IgD-negative memory B cell (primary cell): ENCODE data around the gene BRD3OS. TPM values are rescaled to one million over a fixed set of nuclear protein-coding genes. Genes with fewer than 3 reads are reported as not detected.
A peak's percentile ranks its signal among the peaks of the same experiment; 100 is the strongest.

Experiments
- H3K27ac Mint-ChIP-seq, 3 donors: one replicate each; pipeline ENCODE4 v1.8.0; 2020 to 2022; ENCODE audit warnings: mild to moderate bottlenecking in 3 of 3, mixed read lengths in 3 of 3, moderate library complexity in 1 of 3
- H3K27me3 Mint-ChIP-seq: one replicate; pipeline ENCODE4 v1.8.0; 2021; ENCODE audit warnings: mixed read lengths
- H3K36me3 Mint-ChIP-seq: one replicate; pipeline ENCODE4 v1.8.0; 2020; ENCODE audit warnings: mild to moderate bottlenecking, mixed read lengths
- H3K4me1 Mint-ChIP-seq, 3 donors: one replicate each; pipeline ENCODE4 v1.8.0; 2020 to 2022; ENCODE audit warnings: mixed read lengths in 3 of 3, mild to moderate bottlenecking in 1 of 3
- H3K4me3 Mint-ChIP-seq, 4 donors: one replicate each; pipeline ENCODE4 v1.8.0; 2020 to 2022; ENCODE audit warnings: mild to moderate bottlenecking in 4 of 4, mixed read lengths in 4 of 4, moderate library complexity in 3 of 4
- H3K9me3 Mint-ChIP-seq, 3 donors: one replicate each; pipeline ENCODE4 v1.8.0; 2020 to 2021; ENCODE audit warnings: mixed read lengths in 3 of 3, mild to moderate bottlenecking in 1 of 3
- polyA plus RNA-seq: library from polyadenylated mRNA; unstranded; fragments of 300-500 nt; fragmentation: Illumina TruSeq; gene quantifications from one replicate; pipeline ENCODE4 v1.2.3, GENCODE V29; 2021

BRD3OS gene
- polyA plus RNA-seq, 1 donor from 2014 or later, result 26.5 TPM

DNA sequence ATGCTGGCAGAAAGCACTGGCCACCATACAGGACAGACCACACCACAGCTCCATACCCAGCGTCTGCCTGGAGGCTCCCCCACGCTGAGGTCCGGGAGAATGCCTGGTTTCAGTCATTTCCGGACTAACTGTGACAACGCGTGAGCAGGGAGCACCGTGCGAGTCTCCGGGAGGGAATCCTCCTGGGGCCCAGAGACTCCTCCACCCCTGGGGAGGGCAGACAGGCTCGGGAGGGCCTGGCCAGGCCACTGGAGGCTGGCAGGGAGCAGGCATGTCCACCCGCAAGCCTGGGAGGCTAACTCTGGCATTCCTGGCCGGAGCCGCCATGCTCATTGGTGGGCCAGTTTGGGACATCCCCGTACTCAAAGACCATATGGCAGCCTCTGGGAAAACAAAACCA lies 6.5 kb downstream of the BRD3OS start:
- Mint-ChIP-seq H3K27ac (no peak overlapping the region), H3K4me3 (no peak overlapping the region), H3K27me3 (no peaks in the 10 kb centered on the region), H3K4me1 (peaks cover 0 to 4% (median 0%) of the 10 kb centered on the region in 3 donors), H3K36me3 (peaks cover 4% of the 10 kb centered on the region), H3K9me3 (no peaks in the 10 kb centered on the region)

DNA sequence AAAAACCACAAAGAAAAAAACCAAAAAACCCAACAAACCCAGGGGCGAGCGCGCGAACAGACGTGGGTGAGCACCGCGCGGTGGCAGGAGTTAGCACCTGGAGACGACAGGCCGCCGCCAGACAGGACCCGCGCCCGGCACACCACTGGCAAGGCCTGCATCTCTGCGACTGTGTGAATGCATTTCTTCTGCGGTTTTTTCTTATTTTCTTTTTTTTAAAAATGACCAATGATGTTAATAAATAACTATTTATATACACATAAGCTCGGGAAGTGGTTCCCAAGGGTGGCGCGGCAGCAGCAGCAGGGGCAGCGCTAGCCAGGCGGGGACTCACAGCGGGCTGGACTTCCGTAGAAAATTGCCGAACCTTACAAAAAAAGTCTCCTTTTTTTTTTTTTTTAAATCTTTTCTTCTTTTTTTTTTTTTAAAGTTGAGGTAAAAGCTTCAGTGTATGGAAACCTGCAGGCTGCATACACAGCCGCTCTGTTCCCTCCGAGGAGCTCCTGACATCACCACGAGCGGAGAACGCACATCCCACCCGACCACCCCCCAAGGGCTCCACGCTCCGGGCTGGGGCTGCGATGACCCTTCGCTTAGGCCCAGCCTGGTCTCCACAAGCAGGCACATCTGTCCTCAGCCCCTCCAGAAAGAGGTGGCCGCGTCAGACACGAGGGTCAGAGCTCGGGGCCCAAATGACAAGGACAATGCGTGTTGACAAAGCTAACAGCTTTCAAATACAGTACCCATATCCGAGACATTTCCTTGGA lies 7.4 kb downstream of the BRD3OS start:
- Mint-ChIP-seq H3K27me3 (no peaks in the 10 kb centered on the region), H3K36me3 (peaks cover 4% of the 10 kb centered on the region), H3K9me3 (no peaks in the 10 kb centered on the region), H3K4me3 (no peak overlapping the region), H3K4me1 (no peaks in the 10 kb centered on the region), H3K27ac (no peak overlapping the region)

DNA sequence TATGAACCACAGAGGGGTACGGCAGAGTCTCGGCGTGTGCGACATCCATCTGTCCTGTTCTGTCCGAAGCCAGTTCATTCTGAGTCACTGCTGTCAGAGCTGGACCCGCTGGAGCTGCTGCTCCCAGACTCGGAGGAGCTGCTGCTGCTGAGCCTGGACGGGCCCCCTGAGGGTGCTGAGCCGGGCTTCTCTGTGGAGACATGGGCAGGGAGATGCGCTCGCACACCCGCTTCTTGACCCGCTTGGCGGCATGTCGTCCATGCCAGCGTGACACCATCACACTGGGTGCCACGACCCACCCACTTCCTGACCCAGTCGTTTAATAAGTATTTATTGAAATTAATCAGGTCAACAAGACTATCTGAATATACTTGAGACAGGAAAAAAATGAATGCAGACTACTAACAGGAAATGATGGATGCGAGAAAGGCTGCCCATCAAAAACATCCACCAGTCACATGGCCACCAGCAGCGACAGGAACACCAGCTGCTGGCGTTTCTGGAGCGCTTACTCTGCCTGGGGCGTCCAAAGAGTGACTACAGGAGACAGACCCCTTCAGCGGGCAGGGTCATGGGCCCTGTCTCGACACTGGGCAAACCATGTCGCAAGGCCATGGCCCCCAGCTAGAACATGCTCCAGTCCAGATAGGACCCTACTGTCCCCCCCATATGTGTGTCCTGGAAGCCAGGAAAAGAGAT lies 8.4 kb downstream of the BRD3OS start:
- no peaks in the 10 kb centered on the region for H3K4me1 Mint-ChIP-seq
- no peaks in the 10 kb centered on the region for H3K9me3 Mint-ChIP-seq
- peaks cover 4% of the 10 kb centered on the region for H3K36me3 Mint-ChIP-seq
- H3K27me3 Mint-ChIP-seq, result no peaks in the 10 kb centered on the region
- no peak overlapping the region for H3K4me3 Mint-ChIP-seq
- H3K27ac Mint-ChIP-seq, result peak overlapping the region in 2 of 3 donors; percentile 18 to 71

DNA sequence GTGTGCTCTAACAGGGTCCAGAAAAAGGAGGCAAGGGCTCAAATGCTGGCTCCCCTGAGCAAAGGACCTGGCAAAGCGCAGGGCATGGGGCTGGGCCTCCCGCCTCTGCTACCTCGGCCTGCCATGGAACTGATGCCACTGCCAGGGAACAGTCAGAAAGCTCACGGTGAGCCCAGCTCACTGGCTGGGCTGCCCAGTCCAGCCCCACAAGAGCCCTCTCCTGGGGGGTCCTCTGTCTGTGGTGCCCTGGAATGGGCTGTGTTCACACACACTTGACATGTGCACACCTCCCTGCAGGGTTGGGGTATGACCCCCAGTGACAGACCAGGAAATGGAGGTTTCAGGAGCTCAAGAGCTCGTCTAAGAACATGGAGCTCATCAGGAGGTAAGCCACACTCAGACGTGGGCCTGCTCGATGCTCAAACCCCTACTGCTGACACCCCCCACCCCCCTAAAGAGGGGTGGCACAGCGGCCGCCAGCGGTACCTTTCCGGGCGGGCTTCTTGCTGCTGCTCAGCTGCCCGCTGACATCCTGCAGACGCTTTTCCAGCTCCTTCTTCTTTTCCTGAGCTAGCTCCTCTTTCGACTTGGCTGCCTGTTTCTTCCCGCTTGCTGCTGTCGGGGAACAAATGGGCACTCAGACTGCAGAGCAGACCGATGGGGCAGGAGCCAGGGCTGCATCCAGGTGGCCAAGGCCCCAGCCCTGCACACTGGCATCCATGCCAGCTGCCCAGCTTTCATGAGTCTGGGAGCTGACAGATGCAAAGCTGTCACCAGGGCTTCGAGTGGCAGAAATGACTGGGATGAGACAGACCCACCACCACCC lies 9.1 kb downstream of the BRD3OS start:
- peaks cover 9% of the 10 kb centered on the region for H3K36me3 Mint-ChIP-seq
- H3K27ac Mint-ChIP-seq, result no peak overlapping the region
- H3K4me3 Mint-ChIP-seq, result no peak overlapping the region
- no peaks in the 10 kb centered on the region for H3K27me3 Mint-ChIP-seq
- peaks cover 0 to 7% (median 5%) of the 10 kb centered on the region in 3 donors for H3K9me3 Mint-ChIP-seq
- no peaks in the 10 kb centered on the region for H3K4me1 Mint-ChIP-seq

DNA sequence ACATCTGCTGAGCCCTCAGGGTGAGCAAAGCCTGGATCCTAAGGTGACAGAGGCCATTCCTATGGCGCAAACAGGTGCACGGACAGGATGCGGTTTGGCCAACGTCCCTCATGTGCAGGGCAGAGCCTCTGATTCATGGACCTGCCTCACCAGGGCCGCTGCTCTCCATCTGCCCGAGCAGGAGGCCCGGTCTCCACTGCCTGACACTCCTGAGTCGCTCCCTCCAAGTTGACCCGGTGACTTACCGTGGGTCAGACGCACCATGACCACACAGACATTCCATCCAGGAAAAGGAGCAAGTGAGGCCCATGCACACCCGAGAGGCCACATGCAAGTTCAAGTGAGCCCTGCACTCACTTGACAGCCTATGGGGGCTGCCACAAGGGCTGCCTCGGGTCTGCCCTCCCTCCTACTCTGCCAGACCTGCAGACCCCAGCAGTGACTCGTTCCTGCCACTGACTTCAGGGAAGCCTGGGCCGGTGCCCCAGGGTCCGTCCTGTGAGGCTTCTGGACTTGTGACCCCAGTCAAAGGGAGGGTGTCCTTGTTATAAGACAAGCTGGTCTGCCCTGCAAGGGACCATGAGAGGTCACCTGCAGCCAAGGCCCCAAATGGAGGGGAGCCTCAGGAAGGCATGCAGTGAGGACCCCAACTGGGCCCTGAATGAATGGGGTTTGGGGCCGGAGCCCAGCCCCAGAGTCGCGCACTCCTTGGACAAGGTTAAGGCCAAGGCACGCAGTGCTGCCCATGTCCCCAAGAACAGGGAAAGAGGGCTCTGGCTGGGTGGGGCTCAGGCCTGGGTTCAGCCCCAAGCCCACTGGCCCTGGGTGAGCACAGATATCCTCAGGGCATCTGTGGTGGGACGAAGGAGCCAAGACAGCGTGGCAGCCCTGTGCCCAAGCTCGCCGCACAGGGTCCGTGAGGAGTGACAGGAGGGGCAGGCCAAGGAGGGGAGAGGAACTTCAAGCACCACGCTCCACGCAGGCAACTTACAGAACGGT lies 10.1 kb downstream of the BRD3OS start:
- Mint-ChIP-seq H3K27ac (no peak overlapping the region), H3K36me3 (peaks cover 9% of the 10 kb centered on the region), H3K4me1 (no peaks in the 10 kb centered on the region)

DNA sequence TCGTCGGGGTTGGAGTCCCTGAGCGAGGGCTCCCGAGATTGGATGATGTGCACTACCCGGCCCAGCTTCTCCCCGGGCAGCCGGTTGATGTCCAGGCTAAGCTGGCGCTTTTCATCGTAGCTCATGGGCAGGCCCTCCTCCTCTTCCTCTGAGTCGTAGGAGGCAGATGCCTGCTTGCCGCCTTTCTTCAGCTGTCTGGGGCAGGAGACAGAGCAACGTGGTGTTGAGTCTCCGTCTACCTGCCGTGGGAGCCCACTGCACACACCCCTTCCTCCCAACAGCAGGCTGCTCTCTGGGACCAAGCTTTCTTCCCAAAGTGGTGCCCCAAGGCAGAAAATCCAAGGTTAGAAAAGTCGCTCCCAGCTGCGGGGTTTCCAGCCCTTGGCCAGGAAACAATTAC lies 10.8 kb downstream of the BRD3OS start:
- Mint-ChIP-seq H3K27ac (peak overlapping the region in 1 of 3 donors; percentile 57), H3K9me3 (peaks cover 0 to 9% (median 5%) of the 10 kb centered on the region in 3 donors), H3K27me3 (no peaks in the 10 kb centered on the region), H3K4me1 (no peaks in the 10 kb centered on the region), H3K36me3 (peaks cover 9% of the 10 kb centered on the region), H3K4me3 (no peak overlapping the region)

More for the DNA sequence above, 10.1 kb downstream of the BRD3OS start:
- Mint-ChIP-seq H3K27me3 (no peaks in the 10 kb centered on the region), H3K4me3 (no peak overlapping the region), H3K9me3 (peaks cover 0 to 9% (median 5%) of the 10 kb centered on the region in 3 donors)

DNA sequence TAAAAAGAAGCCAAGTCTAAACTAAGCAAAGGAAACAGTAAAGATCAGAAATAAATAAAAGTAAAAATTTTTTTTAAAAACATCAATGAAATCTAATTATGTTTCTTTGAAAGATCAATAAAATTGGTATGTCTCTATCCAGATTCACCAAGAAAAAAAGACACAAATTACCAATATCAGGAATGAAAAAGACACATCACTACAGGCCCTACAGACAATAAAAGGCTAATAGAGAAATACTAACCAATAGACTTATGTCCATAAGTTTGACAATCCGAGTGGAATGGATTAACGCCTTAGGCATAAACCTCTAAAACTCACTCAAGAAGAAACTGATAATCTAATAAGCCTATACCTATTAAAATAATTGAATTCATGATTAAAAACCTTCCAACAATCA lies 12.4 kb downstream of the BRD3OS start:
- Mint-ChIP-seq H3K36me3 (peaks cover 9% of the 10 kb centered on the region), H3K4me1 (no peaks in the 10 kb centered on the region), H3K4me3 (no peak overlapping the region), H3K9me3 (peaks cover 0 to 9% (median 5%) of the 10 kb centered on the region in 3 donors), H3K27me3 (no peaks in the 10 kb centered on the region), H3K27ac (no peak overlapping the region)

GRCh38 chr9:134039386-134040175 lies 14.3 kb downstream of the BRD3OS start:
- Mint-ChIP-seq H3K9me3 (peaks cover 0 to 9% (median 5%) of the 10 kb centered on the region in 3 donors), H3K27me3 (no peaks in the 10 kb centered on the region), H3K36me3 (peaks cover 6% of the 10 kb centered on the region), H3K4me3 (peak overlapping the region in 1 of 4 donors; percentile 57), H3K4me1 (no peaks in the 10 kb centered on the region), H3K27ac (no peak overlapping the region)

GRCh38 chr9:134040176-134040565 lies 14.9 kb downstream of the BRD3OS start:
- Mint-ChIP-seq H3K4me1 (no peaks in the 10 kb centered on the region), H3K36me3 (peaks cover 6% of the 10 kb centered on the region), H3K4me3 (peak overlapping the region in 1 of 4 donors; percentile 39), H3K27me3 (no peaks in the 10 kb centered on the region), H3K9me3 (peaks cover 0 to 9% (median 5%) of the 10 kb centered on the region in 3 donors), H3K27ac (no peak overlapping the region)

DNA sequence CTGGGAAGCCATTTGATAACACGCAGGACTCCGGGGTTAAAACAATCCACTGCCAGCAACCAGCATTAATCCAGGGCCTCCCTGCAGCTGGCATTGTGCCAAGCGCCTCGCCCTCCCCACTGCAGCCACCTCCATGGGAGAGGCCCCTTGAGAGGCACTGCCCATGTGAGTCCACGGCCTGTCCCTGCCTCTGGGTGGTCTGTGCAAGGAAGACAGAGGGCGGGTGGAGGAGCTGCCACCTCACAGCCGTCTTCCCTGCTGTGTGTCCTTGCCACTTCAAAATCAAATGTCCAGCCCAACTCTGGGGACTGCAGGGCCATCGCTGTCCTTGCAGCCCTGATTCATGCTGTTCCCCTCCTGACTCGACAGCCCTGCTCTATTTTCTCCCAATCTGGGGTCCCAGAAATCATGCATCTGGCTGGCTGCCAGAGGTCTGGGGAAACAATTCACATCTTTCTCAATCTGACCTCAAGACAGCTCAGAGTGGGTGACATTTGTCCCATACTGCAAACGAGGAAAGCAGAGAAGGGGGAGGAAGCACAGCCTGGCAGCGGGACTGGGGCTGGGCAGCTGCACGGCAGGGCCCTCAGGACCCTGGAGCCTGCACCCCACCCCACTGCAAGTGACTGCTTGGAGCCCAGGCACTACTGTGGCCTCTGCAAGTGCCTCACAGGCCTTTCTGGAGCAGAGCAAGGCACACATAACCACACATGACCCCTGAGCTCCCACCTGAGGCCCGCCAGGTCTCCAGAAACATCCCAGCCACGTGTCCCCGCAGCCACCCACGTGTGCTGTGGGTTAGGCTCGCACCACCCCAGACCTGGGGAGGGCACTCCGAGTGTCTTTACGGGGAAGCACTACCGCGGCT lies 15.7 kb downstream of the BRD3OS start:
- no peak overlapping the region for H3K27ac Mint-ChIP-seq
- no peak overlapping the region for H3K4me3 Mint-ChIP-seq
- H3K36me3 Mint-ChIP-seq, result peaks cover 6% of the 10 kb centered on the region
- H3K9me3 Mint-ChIP-seq, result peaks cover 0 to 9% (median 5%) of the 10 kb centered on the region in 3 donors
- no peaks in the 10 kb centered on the region for H3K27me3 Mint-ChIP-seq
- H3K4me1 Mint-ChIP-seq, result no peaks in the 10 kb centered on the region

DNA sequence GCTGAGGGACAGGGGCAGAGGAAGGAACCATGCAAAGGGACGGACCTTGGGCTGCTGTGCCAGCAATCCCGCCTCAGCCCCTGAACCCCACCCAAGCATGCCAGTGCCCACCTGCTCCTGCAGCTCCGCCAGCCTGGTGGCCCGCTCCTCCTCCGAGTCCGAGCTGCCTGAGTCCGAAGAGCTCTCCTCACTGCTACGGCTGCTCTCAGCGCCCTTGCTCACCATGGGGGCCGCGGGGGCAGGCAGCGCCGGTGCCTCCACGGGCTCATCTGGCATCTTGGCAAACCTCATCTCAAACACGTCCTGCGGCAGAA lies 16.3 kb downstream of the BRD3OS start:
- H3K36me3 Mint-ChIP-seq, result peaks cover 6% of the 10 kb centered on the region
- H3K27ac Mint-ChIP-seq, result no peak overlapping the region
- no peaks in the 10 kb centered on the region for H3K27me3 Mint-ChIP-seq

GRCh38 chr9:134043531-134043988 lies 18.3 kb downstream of the BRD3OS start:
- H3K27ac Mint-ChIP-seq, result peak overlapping the region in 1 of 3 donors; percentile 16
- no peaks in the 10 kb centered on the region for H3K27me3 Mint-ChIP-seq
- H3K4me3 Mint-ChIP-seq, result no peak overlapping the region
- H3K4me1 Mint-ChIP-seq, result no peaks in the 10 kb centered on the region
- H3K9me3 Mint-ChIP-seq, result peaks cover 0 to 9% (median 5%) of the 10 kb centered on the region in 3 donors
- H3K36me3 Mint-ChIP-seq, result peaks cover 6% of the 10 kb centered on the region

More for the DNA sequence above, 16.3 kb downstream of the BRD3OS start:
- no peaks in the 10 kb centered on the region for H3K4me1 Mint-ChIP-seq
- peaks cover 0 to 9% (median 5%) of the 10 kb centered on the region in 3 donors for H3K9me3 Mint-ChIP-seq
- H3K4me3 Mint-ChIP-seq, result no peak overlapping the region

DNA sequence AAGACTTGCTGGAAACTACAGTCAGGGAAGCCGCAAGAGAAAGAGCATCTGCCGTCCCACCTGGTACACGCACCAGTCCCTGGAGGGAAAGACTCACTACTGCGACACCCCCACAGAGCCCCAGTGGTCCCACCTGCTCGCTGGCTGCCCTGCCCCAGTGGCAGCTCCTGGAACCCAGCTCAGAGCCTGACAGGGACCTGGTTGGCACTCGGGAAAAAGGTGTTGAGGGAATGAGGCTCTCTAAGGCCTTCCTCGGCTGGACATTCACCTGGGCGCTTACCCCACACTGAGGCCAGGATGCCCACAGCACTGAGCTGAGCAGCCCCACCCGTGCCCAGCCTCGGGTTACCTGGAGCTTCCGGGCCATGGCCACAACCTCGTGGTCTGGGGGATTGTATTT lies 19.7 kb downstream of the BRD3OS start:
- no peaks in the 10 kb centered on the region for H3K27me3 Mint-ChIP-seq
- H3K4me1 Mint-ChIP-seq, result no peaks in the 10 kb centered on the region
- no peak overlapping the region for H3K27ac Mint-ChIP-seq
- H3K36me3 Mint-ChIP-seq, result no peaks in the 10 kb centered on the region
- H3K4me3 Mint-ChIP-seq, result no peak overlapping the region
- peaks cover 0 to under 1% (median 0%) of the 10 kb centered on the region in 3 donors for H3K9me3 Mint-ChIP-seq
